ENCODE data around the gene MYBPC1.

The MYBPC1 gene

GRCh38 chr12:101714877-101715444 lies 120.2 kb downstream of the MYBPC1 start:
- H3K36me3 ChIP-seq (ENCODE audit: control insufficient read depth, insufficient read depth, low read length) = no peaks in the 10 kb centered on the region
- no peak for TF ChIP-seq CTCF (IDR thresholded peaks at IDR 0.05; ENCODE audit: insufficient read depth, low read length, poor library complexity, severe bottlenecking)
- no peak overlapping the region for H3K4me3 ChIP-seq (replicated peaks; ENCODE audit: low read depth, low read length)
- no peak for DNase-seq (ENCODE audit: extremely low read depth, insufficient read length)
- no peaks in the 10 kb centered on the region for H3K27me3 ChIP-seq (replicated peaks; ENCODE audit: control insufficient read depth, insufficient read depth, low read length)

GRCh38 chr12:101719566-101719965 lies 124.8 kb downstream of the MYBPC1 start:
- no peaks in the 10 kb centered on the region for H3K36me3 ChIP-seq (ENCODE audit: control insufficient read depth, insufficient read depth, low read length)
- no peak for DNase-seq (ENCODE audit: extremely low read depth, insufficient read length)
- no peaks in the 10 kb centered on the region for H3K27me3 ChIP-seq (replicated peaks; ENCODE audit: control insufficient read depth, insufficient read depth, low read length)
- no peak overlapping the region for H3K4me3 ChIP-seq (replicated peaks; ENCODE audit: low read depth, low read length)
- no peak for TF ChIP-seq CTCF (IDR thresholded peaks at IDR 0.05; ENCODE audit: insufficient read depth, low read length, poor library complexity, severe bottlenecking)

GRCh38 chr12:101720118-101720517 lies 125.3 kb downstream of the MYBPC1 start:
- DNase-seq (ENCODE audit: extremely low read depth, insufficient read length) = no peak
- H3K27me3 ChIP-seq (replicated peaks; ENCODE audit: control insufficient read depth, insufficient read depth, low read length) = no peaks in the 10 kb centered on the region
- TF ChIP-seq CTCF (IDR thresholded peaks at IDR 0.05; ENCODE audit: insufficient read depth, low read length, poor library complexity, severe bottlenecking) = no peak
- no peaks in the 10 kb centered on the region for H3K36me3 ChIP-seq (ENCODE audit: control insufficient read depth, insufficient read depth, low read length)
- no peak overlapping the region for H3K4me3 ChIP-seq (replicated peaks; ENCODE audit: low read depth, low read length)

GRCh38 chr12:101722392-101722791 lies 127.6 kb downstream of the MYBPC1 start:
- no peaks in the 10 kb centered on the region for H3K36me3 ChIP-seq (ENCODE audit: control insufficient read depth, insufficient read depth, low read length)
- no peak for TF ChIP-seq CTCF (IDR thresholded peaks at IDR 0.05; ENCODE audit: insufficient read depth, low read length, poor library complexity, severe bottlenecking)
- no peak overlapping the region for H3K4me3 ChIP-seq (replicated peaks; ENCODE audit: low read depth, low read length)
- no peaks in the 10 kb centered on the region for H3K27me3 ChIP-seq (replicated peaks; ENCODE audit: control insufficient read depth, insufficient read depth, low read length)
- DNase-seq (ENCODE audit: extremely low read depth, insufficient read length) = no peak

GRCh38 chr12:101727098-101727497 lies 132.3 kb downstream of the MYBPC1 start:
- TF ChIP-seq CTCF (IDR thresholded peaks at IDR 0.05; ENCODE audit: insufficient read depth, low read length, poor library complexity, severe bottlenecking) = no peak
- DNase-seq (ENCODE audit: extremely low read depth, insufficient read length) = no peak
- H3K27me3 ChIP-seq (replicated peaks; ENCODE audit: control insufficient read depth, insufficient read depth, low read length) = no peaks in the 10 kb centered on the region
- H3K36me3 ChIP-seq (ENCODE audit: control insufficient read depth, insufficient read depth, low read length) = no peaks in the 10 kb centered on the region
- no peak overlapping the region for H3K4me3 ChIP-seq (replicated peaks; ENCODE audit: low read depth, low read length)

- Histone ChIP-seq H3K4me3 (replicated peaks; ENCODE audit: low read depth, low read length) (no peak overlapping the region), H3K27me3 (replicated peaks; ENCODE audit: control insufficient read depth, insufficient read depth, low read length) (no peaks in the 10 kb centered on the region), H3K36me3 (ENCODE audit: control insufficient read depth, insufficient read depth, low read length) (no peaks in the 10 kb centered on the region)
- no peak for DNase-seq (ENCODE audit: extremely low read depth, insufficient read length)
- TF ChIP-seq CTCF (IDR thresholded peaks at IDR 0.05; ENCODE audit: insufficient read depth, low read length, poor library complexity, severe bottlenecking) = no peak
These were observed 135.1 kb downstream of the MYBPC1 start for GRCh38 chr12:101729842-101730241.

Data from GM06990 (cell line).